Astrocyte of the cerebellum (primary cell): Measurements from ENCODE around the gene CCDC185.
A peak's percentile ranks its signal among the peaks of the same experiment; 100 is the strongest.

Experiments used
- DNase-seq: peaks from one replicate; pipeline ENCODE4 v3.0.0-alpha.2; 2011; ENCODE audit warnings: low read depth
- H3K4me3 ChIP-seq: 2 replicates; pipeline ENCODE4 v1.5.1; 2011; ENCODE audit warnings: mild to moderate bottlenecking, low read depth, low read length, moderate library complexity
- in situ Hi-C: cut with HindIII; loops from 2 replicates; pipeline ENCODE4 v1.10.0; 2017; ENCODE audit warnings: low sequenced_read_pairs
- TF ChIP-seq, protein P1 (sequence below): IDR thresholded peaks from 2 replicates; pipeline ENCODE4 v1.5.1; 2012; ENCODE audit warnings: low read length, low read depth, moderate library complexity, mild to moderate bottlenecking; ENCODE audit errors: missing control alignments

The CCDC185 gene

GRCh38 chr1:223393275-223394214 lies at the start of gene CCDC185:
TSS of gene CCDC185 (plus strand) at chr1:223393415. CDS start at chr1:223393476, 61 bp downstream.
- H3K4me3 ChIP-seq = peak within 1 kb of the TSS; percentile 35
- no peak for DNase-seq
- in situ Hi-C loops = no loop called here
- TF ChIP-seq, protein P1, sequence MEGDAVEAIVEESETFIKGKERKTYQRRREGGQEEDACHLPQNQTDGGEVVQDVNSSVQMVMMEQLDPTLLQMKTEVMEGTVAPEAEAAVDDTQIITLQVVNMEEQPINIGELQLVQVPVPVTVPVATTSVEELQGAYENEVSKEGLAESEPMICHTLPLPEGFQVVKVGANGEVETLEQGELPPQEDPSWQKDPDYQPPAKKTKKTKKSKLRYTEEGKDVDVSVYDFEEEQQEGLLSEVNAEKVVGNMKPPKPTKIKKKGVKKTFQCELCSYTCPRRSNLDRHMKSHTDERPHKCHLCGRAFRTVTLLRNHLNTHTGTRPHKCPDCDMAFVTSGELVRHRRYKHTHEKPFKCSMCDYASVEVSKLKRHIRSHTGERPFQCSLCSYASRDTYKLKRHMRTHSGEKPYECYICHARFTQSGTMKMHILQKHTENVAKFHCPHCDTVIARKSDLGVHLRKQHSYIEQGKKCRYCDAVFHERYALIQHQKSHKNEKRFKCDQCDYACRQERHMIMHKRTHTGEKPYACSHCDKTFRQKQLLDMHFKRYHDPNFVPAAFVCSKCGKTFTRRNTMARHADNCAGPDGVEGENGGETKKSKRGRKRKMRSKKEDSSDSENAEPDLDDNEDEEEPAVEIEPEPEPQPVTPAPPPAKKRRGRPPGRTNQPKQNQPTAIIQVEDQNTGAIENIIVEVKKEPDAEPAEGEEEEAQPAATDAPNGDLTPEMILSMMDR = no peak

GRCh38 chr1:223343692-223344091 lies 49.5 kb upstream of the CCDC185 start:
- no peak for DNase-seq
- no peak overlapping the region for H3K4me3 ChIP-seq
- TF ChIP-seq, protein P1 = no peak
- in situ Hi-C loops = no loop called here

- no peak for DNase-seq
- TF ChIP-seq, protein P1 = no peak
- in situ Hi-C loops = no loop called here
- H3K4me3 ChIP-seq = no peak overlapping the region
Observed at GRCh38 chr1:223344491-223344890, 48.7 kb upstream of the CCDC185 start.

DNA sequence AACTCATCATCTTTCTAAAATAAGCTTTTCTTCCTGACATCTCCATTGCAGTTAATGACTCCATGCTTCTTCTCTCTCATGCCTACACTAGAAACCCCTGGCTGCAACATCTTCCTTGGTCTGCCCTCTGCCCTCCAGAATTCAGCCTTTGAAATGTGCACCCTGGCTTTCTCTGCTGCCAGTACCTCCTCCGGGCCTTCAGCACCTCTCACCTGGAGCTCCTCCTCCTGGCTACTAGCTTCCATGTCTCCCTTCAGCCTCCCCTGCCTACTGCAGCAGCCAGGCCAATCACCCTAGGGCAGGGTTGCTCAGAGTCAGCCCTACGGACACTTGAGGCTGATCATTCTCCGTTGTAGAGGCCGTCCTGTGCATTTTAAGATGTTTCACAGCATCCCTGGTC lies 47.5 kb upstream of the CCDC185 start:
- in situ Hi-C loops = no loop called here
- DNase-seq = no peak
- TF ChIP-seq, protein P1 = no peak
- H3K4me3 ChIP-seq = no peak overlapping the region

- in situ Hi-C loops = no loop called here
- H3K4me3 ChIP-seq = no peak overlapping the region
- TF ChIP-seq, protein P1 = no peak
- DNase-seq = no peak
Observed at GRCh38 chr1:223346311-223346710, 46.9 kb upstream of the CCDC185 start.

GRCh38 chr1:223347583-223347982 lies 45.6 kb upstream of the CCDC185 start:
- DNase-seq = no peak
- in situ Hi-C loops = no loop called here
- TF ChIP-seq, protein P1 = no peak
- no peak overlapping the region for H3K4me3 ChIP-seq
